GM19023 (cell line): ENCODE measurements around the gene ZFTA.
"Not testable (repeated sequence)": the region's sequence is repeated elsewhere in the genome, so short reads cannot be mapped to it uniquely, and the experiment has no call there.

Experiments
- ATAC-seq: cut with Tn5 transposase; IDR thresholded peaks from one replicate; pipeline ENCODE4 v1.9.1; 2021; ENCODE audit warnings: mild to moderate bottlenecking, moderate library complexity; ENCODE audit not compliant: unreplicated experiment

Gene ZFTA

DNA sequence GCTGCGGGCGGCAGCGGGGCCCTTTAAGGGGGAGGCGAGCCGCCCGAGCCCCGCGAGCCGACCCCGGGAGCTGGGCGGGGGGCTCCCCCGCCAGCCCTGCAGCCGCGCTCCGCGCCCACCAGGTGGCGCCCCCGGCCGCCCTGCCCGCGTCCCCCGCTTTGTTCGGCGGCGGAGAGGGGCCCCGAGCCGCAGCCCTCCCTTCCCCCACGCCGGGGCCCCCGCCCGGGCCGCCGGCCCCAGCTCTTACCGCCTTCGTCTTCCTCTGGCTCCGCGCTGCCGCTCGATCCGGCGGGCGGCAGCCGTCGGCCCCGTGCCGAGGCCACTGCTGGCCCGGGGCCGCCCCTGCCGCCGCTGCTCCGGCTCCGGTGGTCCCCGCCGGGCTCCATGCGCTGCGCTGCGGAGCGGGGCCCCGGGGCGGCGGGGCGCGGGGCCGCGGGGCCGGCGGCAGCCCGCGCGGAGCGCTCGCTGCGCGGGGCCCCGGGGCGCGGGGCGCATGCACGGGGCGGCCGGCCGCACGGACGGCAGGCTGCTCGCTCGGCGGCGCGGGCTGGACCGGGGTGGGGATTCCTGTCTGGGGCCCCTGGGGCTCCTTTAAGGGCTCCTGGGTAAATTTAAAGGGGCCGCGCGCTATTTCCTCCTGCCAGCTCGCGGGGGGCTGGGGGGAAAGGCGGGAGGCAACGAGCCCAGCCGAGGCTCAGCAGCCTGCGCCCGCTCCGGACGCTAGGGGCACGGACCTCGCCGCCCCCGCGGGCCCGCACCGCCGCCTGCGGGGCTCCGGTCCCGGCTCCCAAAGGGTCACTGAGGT lies at the start of gene ZFTA:
Gene ZFTA, minus strand, starts transcription at position 539 of the 805 bp plus-strand sequence. Its CDS starts 153 bp downstream, at position 386.
- peak; percentile 54 for ATAC-seq

DNA sequence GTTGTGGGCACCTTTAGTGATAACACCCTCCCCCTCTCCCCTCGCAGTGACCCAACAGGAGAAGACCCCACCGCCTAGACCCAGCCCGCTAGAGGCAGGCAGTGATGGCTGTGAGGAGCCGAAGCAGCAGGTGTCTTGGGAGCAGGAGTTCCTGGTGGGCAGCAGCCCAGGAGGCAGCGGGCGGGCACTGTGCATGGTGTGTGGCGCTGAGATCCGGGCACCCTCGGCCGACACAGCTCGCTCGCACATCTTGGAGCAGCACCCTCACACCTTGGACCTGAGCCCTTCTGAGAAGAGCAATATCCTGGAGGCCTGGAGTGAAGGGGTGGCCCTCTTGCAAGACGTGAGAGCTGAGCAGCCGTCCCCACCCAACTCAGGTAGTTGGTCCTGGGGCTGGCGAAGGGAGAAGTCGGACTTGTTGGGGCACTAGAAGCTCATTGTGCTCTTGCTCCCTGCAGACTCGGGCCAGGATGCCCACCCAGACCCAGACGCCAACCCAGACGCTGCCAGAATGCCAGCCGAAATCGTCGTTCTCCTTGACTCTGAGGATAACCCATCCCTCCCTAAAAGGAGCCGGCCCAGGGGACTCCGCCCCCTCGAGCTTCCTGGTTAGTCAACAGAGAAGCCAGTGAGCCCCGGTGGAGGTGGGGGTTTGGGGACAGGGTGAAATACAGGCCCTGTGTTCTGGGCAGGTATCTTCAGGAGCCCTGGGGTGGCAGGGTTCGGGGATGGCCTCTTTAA lies 49.4 kb upstream of the ZFTA start:
- no peak for ATAC-seq

DNA sequence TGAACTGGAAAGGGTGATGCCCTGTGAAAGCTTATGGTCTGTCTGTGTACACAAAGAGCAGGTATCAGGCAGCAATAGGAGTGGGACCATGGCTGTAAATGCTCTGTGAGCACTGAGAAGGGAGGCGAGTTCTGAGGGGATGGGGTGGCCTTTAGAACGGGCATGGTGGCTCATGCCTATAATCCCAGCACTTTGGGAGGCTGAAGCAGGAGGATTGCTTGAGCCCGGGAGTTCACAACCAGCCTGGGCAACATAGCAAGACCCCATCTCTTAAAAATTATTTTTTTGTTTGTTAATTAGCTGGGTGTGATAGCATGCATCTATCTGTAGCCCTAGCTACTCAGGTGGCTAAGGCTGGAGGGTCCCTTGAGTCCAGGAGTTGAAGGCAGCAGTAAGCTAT lies 48.2 kb upstream of the ZFTA start:
- no peak for ATAC-seq

DNA sequence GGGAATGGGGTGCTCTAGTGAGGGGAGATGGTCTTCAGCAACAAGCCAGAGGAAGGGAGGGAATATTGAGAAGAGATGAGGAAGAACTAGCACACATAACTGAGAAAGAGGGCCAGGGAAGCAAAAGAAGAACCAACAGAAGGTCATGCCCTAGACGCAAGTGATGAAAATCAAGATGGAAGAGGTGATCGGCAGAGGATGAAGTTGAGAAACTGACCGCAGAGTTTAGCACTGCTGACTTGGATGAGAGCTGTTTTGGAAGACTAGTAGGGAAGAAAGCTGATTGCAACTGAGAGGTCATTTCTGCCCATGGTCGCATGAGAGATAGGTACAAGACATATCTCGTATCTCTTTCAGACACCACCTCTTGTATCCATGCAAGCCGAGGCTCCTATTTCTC lies 47.6 kb upstream of the ZFTA start:
- ATAC-seq, result no peak

DNA sequence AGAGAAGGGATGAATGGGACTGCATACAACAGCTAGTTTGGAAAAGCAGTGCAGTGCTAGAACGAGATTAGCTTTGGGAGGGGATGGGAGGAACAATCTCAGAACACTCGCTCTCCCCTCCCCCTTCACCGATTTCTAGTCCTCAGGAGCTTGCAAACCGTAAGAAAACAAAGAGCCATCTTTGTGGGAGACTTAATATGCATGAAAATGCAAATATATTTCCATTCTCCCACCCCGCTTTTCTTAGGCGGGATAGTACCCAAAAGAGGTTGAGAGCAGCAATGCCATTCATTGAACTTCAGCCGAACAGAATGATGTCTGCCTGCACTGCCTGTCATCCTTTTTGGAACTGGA lies 45.8 kb upstream of the ZFTA start:
- ATAC-seq, result no peak

DNA sequence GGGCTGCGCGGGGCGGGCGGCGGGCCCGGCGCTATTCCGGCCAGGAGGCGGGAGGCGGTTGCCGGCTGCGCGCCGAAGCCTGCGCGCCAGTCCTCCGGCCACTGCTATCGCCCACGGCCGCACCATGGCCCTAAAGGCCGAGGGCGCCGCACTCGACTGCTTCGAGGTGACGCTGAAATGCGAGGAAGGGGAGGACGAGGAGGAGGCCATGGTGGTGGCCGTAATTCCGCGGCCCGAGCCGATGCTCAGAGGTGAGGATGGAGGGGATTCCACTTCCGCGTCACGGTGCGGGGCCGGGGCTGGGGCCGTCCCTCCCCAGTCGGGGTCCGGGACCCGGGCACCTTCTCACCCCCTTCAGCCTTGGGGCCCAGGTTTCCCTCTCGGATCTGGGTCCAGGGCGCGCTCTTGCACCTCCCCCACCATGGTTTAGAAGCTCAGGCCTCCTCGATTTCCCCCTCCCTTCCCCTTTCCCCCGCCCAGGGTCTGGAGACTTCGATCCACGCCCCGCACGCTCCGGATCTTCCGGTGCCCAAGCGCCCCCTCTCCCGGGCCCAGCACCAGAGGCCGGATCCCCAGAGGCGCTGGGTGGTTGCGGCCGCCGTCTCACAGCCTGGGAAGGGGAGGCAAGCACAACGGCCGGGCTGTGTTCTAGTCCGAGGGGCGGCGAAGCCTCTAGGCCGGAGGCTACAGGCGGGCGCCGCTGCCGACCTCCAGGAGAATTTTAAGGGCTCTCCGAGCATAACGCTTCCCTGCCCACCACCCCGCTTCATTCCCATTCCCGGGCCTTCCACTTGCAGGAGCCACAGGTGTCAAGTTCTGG lies 45.2 kb upstream of the ZFTA start:
- ATAC-seq, result peak; percentile 48

DNA sequence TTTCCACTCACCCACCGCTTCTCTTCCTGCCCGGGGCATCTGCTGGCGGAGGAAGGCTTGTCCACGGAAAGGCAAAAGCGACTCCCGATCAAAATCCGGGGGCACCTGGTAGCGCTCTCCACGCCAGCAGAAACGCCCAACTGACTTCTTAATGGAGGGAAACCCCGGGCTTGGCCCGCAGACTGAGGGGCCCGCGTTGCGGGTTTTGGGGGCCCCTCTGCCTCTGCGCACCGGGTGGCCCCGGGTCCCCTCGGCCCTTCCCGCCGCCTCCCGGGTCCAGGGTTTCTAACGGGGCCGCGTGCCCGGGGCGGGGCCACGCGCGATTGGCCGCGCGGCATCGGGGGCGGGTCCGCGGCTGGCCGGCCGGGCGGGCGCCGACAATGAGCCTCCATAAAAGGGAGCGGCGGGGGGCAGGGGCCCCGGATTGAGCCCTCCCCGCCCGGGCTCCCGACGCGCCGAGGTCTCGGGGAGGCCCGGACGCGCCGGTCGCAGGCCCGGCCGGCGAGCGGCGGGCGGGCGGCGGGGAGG lies 44.5 kb upstream of the ZFTA start, which contains the start of gene SPINDOC:
Gene SPINDOC, plus strand, starts transcription at position 422 of the 528 bp plus-strand sequence. CDS start 231 bp downstream, outside the sequence.
- ATAC-seq, result peak; percentile 75

DNA sequence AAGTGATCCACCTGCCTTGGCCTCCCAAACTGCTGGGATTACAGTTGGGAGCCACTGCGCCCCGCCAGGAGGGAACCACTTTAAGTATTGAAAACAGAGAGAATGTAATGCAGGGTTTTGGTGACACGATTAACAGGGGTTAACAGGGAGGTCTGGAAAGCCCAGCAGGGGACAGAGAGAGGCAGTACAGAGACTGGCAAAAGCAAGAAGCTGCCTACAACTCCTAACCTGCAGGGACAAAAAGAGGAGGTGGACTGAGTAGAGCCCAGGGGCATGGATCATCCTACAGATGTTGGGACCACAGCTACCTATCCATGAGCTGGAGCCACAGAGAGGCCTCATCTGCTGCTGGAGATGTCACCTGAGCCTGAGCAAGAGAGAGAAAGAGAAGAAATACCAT lies 42.9 kb upstream of the ZFTA start:
- ATAC-seq, result no peak

DNA sequence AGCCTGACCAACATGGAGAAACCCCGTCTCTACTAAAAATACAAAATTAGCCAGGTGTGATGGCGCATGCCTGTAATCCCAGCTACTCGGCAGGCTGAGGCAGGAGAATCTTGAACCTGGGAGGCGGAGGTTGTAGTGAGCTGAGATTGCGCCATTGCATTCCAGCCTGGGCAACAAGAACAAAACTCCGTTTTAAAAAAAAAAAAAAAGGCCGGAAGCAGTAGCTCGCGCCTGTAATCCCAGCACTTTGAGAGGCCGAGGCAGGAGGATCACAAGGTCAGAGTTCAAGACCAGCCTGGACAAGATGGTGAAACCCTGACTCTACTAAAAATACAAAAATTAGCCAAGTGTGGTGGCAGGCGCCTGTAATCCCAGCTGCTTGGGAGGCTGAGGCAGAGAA lies 41.8 kb upstream of the ZFTA start:
- ATAC-seq, result not testable (repeated sequence)

DNA sequence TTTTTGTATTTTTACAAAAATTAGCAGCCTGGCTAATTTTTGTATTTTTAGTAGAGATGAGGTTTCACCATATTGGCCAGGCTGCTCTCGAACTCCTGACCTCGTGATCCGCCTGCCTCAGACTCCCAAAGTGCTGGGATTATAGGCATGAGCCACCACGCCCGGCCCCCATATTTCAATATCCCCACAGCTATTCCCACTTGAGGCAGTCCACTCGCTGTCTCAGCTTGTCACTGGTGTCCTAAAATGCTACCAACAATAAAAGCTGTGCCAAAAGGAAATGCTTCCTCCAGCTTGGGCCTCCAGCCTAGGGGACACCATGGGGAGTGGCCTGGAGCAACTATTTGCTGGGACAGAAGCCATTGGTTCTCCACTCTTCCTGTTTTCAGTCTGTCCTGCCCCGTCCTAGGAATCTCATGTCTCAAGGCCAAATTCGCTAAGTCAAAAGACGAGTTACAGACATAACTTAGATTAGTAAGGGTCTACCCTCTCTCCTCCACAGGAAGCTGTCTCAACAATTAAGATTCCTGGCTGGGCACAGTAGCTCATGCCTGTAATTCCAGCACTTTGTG lies 37.4 kb upstream of the ZFTA start:
- ATAC-seq, result no peak

DNA sequence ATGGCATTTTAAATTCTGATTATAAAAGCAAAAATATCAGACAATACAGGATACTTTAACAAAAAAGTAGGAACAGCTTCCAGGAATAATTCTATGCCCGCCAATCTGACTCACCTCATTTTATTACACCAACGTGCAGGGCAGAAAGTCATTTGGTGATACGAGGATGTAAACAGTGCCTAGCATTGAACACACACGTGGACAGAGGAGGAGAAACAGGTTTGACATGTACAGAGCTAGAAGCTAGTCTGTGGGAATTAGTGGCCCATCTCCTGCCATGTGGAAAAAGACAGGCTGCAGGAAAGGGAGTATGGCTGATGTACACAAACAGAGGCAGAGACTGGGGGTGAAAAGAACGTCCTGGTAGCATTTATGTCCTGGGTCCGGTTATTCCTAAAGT lies 35.7 kb upstream of the ZFTA start:
- ATAC-seq, result no peak

DNA sequence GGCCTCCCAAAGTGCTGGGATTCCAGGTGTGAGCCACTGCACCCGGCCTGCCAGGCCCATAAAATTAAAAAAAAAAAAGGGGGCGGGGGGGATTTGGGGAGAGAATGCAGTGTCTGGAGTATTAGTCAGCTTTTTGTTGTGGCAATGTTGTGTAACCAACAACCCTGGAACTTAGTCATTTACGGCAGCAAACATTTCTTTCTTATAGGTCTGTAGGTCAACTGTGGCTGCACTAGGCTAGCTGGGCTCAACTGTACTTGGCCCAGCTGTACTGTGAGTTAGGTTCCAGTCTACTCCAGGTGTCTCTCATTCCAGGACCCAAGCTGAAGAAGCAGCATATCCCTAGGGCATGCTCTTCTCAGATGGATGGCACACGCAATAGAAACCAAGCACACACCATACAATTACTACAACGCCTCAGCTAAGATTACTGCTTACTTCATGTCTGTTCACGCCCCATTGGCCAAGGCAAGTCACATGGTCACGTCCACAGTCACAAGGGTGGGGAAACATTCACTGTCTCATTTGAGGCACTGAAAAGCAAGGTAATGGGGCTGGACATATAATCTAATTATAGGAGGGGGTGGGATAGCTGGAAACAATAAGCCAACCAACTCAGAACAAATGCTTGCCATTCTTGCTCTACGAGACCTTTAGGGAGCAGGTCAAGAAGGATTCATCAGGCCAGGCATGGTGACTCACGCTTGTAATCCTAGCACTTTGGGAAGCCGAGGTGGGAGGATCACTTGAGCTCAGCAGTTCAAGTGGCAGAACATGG lies 34.3 kb upstream of the ZFTA start:
- ATAC-seq, result no peak

DNA sequence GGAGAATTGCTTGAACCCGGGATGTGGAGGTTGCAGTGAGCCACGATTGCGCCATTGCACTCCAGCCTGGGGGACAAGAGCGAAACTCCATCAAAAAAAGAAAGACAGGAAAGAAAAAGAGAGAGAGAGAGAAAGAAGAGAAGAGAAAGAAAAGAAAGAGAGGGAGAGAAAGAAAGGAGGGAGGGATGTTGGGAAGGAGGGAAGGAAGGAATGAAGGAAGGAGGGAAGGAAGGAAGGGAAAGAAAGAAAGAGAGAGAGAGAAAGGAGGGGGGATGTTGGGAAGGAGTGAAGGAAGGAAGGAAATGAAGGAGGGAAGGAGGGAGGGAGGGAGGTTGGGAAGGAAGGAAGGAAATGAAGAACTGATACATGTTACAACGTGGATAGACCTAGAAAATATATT lies 32.3 kb upstream of the ZFTA start:
- ATAC-seq, result no peak

DNA sequence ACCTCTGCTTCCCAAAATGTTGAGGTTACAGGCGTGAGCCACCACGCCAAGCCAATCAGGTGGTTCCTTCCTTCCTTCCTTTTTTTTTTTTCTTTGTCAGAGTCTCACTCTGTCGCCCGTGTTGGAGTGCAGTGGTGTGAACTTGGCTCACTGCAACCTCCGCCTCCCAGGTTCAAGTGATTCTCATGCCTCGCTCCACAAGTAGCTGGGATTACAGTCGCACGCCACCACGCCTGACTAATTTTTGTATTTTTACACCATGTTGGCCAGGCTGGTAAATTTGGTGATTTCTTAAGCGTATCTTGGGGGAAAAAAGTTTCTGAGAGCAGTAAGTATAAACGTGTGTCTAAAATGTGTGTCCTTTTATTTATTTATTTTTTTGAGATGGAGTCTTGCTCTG lies 26.5 kb upstream of the ZFTA start:
- no peak for ATAC-seq

DNA sequence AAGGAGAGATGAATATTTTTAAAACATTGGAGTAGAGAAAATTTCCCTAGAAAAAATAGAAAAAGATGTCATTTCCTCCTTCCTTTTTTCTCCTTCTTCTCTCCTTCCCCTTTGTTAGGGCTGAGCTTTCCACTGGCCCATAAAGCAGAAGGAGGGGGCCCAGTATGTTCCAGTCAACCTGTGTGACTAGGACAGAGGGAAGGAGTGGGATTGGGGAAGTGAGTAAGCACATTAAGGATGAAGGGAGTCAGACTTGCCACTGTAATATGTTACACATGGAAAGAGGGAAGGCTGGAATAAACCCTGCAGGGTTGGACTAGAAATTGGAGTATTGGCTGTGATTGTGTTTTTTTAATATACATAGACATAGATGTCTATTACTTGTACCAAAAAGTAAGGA lies 24.6 kb upstream of the ZFTA start:
- no peak for ATAC-seq

DNA sequence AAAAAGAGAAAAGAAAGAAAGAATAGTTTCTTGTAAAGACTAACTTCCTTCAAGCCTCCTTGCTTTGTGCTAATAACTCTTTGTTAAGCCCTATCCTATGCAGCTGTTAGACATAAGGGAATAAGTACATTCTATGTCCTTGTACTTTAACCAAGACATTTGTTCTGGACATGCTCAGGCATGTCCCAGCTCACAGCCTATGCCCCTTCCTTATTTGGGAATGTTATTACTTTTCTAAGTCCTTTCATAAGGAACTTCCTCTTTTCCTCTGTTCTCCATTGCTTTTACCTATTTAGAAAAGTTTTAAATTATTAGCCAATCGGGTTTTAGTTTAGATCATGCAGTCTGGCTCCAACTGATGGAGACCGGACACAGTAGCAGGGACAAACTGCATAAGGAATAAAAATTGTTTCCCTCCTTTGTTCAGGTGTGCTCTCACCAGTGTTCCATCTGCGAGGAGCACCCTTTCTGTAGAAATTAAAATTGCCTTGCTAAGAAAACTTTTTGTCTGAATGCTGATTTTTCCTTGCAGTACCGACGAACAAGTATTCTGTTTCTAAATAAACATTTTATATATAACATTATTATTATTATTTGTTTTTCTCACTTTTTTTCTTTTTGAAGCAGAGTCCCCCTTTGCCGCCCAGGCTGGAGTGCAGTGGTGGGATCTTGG lies 23.1 kb upstream of the ZFTA start:
- ATAC-seq, result no peak

DNA sequence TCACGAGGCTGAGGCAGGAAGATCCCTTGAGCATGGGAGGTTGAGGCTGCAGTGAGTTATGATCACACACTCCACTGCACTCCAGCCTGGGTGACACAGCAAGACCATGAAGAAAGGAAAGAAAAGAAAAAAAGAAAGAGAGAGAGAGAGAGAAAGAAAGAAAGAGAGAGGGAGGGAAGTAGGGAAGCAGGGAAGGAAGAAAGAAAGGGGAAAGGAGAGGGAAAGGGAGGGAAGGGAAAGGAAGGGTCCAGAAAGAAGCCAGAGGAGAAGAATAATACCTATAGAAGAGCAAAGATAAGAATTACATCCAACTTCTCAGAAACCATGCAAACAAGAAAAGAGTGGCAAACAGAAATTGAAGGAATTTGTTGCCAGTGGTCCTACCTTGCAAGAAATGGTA lies 17.2 kb upstream of the ZFTA start:
- no peak for ATAC-seq

DNA sequence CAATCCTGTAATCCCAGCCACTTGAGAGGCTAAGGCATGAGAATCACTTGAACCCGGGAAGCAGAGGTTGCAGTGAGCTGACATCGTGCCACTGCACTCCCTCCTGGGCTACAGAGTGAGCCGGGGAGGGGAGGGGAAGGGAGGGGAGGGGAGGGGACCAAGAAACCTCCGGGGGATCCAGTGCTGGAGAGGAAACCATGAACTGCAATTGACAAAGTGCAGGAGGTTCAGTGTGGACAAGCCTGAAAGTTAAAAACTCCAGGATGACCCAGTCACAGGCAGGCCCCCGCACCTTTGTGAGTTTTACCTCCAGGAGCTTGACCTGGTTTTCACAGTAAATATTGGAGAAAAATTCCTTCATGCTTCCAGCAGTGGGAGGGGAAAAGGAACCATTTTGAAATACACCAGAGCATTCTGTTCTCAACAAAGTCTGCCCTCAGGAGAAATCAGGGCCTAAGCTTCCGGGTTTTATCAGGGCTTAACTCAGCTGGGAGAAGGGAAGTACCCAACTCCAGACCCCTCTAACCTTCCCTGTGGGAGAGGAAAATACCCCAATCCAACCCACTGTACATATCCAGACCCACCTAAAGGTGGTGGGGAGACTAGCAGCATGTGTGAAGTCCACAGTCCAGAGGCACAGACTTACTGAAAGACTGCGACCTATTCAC lies 15.5 kb upstream of the ZFTA start:
- ATAC-seq, result no peak

DNA sequence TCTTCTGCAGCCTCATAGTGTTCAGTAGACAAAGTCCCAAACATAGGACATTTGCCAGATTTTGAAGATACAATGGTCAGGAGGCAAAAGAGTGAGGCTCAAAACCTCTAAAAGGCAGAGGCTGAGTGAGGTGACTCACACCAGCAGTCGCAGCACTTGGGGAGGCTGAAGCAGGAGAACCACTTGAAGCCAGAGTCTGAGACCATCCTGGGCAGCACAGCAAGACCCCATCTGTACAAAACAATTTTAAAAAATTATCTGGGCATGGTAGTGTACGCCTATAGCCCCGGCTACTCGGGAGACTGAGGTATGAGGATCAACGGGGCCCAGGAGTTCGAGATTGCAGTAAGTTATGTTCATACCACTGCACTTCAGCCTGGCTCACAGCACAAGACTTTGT lies 14.2 kb upstream of the ZFTA start:
- no peak for ATAC-seq
